SKM-1 (cell line): Measurements from ENCODE around the gene XKR3.
A peak's percentile ranks its signal among the peaks of the same experiment; 100 is the strongest.
"Not testable (repeated sequence)": the region's sequence is repeated elsewhere in the genome, so short reads cannot be mapped to it uniquely, and the experiment has no call there.

ENCODE experiments used
- DNase-seq: peaks from one replicate; lab custom pipeline; 2025; ENCODE audit not compliant: unreplicated experiment; lab: John Stamatoyannopoulos, UW

Gene XKR3

DNA sequence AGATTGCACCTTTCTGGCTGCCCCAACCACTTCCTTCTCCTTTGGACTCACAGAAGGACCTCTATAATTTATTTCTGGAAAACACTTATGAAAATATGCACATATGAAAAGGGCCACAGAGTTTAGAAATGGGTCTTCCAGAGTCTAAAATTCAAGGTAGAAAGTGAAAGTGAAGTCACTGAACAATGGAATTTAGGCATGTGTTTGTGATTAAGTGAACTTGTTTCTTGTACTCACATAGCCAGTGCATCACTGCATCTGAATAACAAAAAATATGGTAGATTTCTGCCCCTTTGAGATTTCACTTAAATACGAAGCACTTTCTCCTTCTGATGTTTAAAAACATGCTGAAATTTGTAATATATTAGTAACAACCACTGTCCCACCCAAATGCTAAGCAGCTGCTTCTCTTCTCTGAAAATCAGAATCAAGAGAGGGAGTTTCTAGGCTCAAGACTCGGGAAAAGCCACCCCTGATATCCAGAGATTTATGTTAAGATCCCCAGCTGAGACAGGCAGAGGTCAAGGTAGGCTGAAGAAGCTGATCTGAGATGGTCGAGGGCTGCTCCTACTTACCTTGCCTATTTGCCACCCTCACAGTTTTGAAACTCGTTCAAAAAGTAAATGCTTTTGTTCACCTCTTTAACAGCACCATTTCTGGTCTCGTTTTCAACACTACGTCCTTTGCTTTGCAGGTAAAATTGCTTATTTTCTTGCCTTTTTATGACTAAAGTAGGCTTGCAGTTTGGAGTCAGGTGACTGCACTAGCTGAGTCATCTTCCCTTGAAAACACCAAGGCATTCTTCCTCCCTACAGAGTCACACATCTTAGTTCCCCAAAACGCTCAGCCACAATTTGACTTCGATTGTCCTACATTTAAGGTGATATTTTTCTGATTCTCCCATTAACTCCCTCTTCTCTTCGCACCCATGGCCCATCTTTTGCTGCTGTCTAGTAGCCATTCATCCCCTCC, at the start of gene XKR3:
XKR3 (minus strand) TSS at position 696 of the 972 bp plus-strand sequence. CDS start 17,338 bp downstream, outside the sequence.
- peak; percentile 78 for DNase-seq

DNA sequence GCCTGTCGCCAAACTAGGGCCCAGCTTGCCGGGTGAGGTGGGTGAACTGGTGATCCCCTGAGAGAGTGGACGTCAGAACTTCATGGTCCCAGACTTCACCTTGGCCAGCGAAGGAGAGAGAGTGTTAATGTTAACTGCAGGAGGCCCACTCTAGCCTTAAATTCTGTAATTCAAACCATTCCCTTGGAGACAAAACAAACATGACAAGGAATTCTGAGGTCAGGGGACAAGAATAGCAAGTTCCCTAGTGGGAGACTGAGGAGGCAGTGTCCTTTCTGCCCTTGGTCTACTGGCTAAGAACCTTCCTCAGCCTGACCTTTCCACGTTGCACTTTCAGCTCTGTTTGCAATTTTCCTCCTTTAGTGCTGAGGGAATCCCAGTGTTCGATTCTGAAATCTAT, 44.4 kb upstream of the XKR3 start:
- DNase-seq, result not testable (repeated sequence)

DNA sequence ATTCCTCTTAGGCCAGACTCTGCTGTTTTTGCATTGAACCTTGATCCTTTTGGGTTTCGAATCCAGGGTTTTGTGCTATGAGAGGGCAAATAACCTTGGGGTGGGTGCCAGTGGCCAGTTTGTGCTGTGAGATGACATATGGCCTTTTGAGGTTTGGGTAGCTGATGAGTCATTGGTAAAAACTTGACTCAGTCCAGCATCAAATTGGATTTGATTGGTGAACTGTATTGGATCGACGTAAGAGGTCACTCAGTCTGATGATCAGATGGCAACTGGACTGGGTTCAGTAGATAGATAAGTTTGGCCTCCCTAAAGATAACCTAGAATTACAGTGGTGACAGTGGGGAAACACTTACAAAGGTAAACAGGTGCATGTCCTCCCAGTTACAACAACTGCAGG, 41.0 kb upstream of the XKR3 start:
- DNase-seq, result no peak

DNA sequence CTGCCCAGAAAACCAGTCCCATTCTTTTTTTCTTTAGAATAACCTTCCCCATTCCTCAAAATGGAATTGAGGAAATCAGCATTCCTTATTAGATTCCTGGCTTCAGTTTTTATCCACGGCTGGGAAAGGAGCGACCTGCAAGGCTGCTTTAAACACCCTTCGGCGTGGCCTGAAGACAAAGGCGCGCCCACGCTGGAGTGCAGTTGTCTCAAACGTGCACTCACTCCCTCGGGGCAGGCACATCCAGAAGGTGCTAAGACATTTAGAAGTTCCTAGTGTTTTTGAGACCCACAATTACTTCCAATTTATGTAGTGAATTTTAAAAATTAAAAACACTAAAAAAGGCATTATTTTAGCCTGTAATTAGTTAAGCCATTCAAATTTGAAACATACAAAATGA, 31.6 kb upstream of the XKR3 start:
- DNase-seq, result not testable (repeated sequence)

DNA sequence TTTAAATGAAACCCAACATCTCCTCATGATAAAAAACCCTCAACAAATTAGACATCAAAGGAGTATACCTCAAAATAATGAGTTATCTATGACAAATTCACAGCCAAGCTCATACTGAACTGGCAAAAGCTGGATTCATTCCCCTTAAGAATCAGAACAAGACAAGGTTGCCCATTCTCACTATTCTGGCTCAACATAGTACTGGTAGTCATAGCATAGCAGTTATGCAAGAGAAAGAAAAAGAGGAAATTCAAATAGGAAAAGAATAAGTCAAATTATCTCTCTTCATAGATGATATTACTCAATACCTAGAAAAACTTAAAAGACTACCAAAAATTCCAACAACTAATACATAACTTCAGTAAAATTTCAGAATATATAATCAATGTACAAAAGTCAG, 29.4 kb upstream of the XKR3 start:
- peak; percentile 51 for DNase-seq

DNA sequence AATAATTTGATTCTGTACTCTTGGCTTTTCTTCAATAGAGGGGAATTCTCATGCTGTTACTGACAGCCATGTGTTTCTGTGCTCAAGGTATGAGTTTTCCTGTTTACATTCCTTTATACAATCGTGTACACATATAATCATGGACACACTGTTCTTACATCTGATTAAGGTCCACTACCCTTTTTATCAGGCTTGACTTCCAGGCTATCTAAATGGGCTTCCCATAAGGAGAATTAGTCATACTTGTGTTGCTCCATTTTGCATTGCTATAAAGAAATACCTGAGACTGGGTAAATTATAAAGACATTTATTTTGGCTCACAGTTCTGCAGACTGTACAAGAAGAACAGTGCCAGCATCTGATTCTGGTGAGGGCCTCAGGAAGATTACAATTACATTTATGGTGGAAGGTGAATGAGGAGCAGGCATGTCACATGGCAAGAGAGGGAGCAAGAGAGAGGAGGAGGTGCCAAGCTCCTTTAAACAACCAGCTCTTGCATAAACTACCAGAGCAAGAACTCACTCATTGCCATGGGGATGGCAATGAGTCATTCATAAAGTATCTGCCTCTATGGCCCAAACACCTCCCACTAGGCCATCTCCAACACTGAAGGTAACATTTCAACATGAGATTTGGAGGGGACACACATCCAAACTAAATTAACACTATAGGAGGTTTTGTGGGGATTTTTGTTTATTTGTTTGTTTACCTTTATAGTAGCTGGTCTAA, 26.2 kb upstream of the XKR3 start:
- not testable (repeated sequence) for DNase-seq

DNA sequence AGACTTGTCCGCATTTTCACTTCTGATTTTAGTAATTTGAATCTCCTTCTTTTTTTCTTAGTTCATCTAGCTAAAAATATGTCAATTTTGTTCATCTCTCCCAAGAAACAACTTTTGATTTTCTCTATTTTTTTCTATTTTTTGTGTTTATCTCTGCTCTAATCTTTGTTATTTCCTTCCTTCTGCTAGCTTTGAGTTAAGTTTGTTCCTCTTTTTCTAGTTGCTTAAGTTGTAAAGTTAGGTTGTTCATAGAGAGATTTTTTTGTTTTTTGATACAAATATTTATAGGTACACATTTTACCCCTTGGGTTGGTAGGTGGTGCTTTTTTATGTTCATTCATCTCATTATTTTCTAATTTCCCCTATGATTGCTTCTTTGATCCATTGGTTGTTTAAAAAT, 22.1 kb upstream of the XKR3 start:
- no peak for DNase-seq

DNA sequence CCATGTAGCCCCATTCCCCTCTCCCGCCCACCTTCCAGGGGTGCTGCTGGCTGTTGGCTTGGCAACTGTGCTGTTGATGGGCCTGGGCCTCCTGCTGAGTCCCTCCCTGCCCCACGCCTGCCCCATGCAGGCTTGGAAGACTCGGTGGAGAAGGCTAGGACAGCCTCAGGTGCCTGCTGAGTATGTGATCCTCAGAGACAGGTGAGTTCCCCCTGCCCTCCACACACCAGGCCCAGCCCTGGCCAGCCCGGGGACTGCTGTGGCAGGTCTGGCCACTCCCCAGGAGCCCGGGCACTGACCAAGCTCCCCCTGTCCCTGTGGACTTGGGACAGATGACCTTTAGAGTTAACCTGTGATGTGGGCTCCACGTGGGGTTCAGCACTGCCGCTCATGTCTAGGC, 20.7 kb upstream of the XKR3 start:
- no peak for DNase-seq

DNA sequence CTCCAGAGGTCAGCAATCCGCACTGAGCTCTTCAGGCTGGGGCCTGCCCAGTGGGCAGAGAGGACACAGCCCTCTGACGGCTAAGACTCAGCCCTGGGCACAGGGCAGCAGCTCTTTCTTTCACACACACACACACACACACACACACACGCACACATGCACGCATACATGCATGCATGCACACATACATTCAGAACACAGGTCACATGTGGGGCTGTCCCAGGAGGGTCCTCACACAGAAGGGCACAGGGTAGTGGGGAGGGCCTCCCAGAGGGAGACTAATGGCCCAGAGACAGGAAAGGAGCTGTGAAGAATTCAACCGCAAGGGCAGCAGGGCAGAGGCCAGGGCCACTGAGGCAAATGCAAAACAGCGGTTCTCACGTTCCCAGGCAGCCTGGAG, 20.3 kb upstream of the XKR3 start:
- DNase-seq, result no peak

DNA sequence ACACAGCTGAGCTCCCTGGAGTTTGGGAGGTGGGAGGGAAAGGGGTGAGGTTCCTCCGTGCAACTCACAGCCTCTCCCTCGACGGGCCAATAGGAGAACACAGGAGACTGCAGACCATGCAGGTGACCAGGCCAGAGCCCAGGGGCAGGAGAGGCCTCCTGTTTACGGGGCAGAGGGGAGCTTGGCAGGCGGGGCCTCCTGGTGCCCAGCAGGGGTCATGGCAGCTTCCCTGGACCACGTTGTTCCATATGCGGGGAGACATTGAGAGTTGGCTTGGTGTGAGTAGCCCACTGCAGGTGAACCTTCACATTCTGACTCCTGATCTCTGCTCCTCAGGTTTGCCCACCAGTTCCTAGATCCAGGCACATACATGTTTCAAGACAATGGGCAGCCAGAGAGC, 19.3 kb upstream of the XKR3 start:
- no peak for DNase-seq

DNA sequence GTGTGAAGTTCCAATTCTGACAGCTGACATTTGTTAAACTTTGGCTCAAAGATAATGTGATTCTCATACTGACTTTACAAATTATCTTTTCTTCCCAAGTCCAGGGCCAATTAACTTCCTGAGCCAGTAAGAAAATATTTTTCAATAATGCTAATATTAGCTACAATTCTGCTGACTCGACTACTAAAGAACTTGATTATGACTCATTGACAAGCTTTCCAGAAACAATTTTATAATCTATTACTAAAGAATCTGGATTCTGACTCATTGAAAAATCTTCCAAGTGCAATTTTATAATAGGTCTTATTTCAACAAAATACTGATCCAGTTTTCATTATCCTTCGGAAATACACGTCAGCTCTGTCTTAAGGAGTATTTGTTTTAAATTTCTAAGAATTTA, 12.9 kb upstream of the XKR3 start:
- DNase-seq, result no peak

DNA sequence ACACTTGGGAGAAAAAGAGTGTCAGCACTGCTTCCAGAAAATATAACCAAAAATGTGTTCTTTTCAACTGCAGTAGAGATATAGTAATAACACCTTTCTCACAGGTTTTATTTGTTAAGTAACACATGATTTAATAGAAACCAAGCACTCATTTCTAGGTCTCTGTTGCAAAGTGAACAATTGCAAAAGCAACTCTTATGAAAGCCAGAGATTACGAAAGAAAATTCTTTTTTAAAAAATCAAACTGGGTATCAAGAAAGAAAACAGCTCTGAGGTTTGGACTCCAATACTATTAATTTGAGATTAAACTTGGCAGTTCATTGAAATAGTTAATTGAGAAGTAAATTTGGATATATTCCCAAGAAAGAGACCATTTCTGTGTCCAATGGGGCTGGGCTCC, 9.8 kb upstream of the XKR3 start:
- DNase-seq, result no peak

DNA sequence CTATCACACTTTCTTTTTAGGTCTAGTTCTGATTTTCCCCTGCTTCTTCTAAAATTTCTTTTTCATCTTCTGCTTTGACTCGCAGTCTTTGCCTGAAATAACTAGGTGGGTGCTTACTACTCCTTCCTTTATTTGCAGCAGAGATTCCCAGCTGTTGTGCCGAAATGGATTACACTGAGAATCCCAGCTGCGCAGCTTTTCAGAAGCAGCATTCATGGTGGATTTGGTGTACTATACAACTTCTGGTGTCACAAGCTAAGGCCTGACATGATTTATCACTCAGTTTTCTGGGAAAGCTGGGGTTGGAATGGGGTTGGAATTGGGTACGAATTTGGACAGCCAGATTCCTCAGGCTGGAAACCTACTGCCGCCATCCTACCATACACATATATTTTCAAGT, 6.0 kb upstream of the XKR3 start:
- no peak for DNase-seq

DNA sequence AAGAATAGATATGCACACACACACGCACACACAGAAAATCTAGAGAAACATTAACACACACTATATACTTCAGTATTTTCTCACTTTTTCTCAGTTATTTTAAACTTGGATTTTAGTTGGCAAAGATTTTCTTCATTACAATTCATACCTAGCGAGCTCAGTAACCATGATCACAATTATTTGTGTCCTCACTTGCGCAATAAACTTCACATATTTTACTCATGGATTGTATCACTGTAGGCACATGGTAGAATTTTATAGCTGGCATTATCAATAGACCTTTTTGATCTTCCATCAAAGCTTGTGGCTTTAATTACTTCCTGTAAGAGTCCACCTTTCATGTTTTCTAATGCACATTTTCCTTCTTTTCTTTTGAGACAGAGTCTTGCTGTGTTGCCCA, 4.8 kb upstream of the XKR3 start:
- DNase-seq, result no peak

DNA sequence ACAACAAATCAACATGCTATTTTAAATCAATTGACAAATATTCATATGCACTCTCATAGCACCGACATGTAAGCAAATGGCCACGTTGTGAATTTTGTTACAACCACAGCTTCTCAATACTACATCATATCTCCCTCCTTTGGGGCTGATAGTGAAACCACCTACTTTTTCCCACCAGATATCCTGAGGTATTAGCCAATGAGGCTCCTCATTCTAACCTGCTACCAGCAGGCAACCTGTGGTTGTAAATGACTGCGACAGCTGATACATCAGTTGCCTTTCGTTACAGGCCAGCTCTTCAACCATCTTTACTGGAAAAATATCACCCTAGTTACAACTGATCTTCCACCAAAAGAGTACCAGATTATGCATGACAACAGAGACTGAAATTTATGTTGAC, 3.7 kb upstream of the XKR3 start:
- DNase-seq, result no peak

DNA sequence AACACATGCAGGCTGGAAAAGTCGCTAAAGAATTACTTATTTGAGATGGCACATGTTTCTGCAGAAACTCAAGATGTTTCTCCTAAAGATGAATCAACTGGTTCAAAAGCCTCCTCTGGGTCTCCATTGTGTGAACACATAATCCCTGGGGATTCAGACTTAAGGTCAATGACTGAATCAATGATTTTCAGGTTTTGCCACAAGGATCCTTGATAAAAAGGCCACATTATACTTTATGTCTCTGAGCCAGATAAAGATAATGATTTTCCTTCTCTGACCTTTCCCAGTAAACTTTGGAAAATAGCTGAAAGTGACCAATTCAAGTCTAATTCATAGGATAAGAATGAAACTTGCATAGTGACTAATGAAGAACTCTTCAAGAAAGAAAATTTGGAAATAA, 2.3 kb upstream of the XKR3 start:
- no peak for DNase-seq

DNA sequence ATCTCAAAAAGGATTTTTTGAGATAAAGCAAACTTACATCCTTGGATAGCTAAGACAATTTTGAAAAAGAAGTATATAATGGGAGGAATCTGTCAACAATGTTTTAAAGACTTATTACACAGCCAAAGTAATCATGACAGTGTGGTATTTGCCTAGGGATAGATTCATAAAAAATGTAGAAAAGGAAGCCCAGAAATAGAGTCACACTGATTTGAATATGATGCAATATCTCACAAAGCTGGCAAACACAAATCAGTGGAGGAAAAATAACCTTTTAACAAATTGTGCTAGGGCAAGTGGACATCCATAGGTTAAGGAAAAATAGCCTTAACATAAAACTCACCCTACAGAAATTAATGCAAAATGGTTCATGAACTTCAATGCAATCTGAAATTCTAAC, 6.0 kb downstream of the XKR3 start:
- no peak for DNase-seq

DNA sequence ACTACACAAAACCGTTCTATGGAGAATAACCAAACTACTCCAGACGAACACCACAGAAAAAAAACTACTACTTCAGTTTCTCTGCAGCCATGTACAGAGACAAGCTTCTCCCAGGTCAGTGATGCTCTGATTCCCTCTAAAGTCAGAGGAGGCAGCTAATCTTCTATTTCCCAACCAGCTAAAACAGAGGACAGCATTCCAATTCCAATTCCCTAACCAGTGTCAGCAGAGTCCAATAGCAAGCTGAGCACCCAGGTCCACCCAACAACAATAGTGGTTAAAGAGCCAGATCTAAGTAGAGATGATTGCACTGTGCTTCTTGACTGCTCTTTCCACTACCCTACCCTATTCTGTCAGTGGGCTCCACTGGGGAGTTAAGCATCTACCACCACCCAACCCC, 6.7 kb downstream of the XKR3 start:
- no peak for DNase-seq

DNA sequence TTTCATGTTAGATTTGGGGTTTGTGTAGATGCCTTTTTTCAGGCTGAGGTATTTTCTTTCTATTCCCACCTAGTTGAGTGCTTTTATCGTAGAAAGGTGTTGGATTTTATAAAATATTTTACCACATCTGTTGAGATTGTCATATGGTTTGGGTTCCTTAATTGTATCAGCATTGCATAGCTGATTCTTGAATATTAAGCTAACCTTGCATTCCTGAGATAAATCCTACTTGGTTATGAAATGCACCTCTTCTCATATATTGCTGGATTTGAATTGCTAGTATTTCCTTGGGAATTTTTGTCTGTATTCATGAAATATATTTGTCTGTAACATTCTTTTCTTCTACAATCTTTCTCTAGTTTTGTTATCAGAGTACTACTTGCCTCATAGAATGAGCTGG, 10.1 kb downstream of the XKR3 start:
- DNase-seq, result no peak

DNA sequence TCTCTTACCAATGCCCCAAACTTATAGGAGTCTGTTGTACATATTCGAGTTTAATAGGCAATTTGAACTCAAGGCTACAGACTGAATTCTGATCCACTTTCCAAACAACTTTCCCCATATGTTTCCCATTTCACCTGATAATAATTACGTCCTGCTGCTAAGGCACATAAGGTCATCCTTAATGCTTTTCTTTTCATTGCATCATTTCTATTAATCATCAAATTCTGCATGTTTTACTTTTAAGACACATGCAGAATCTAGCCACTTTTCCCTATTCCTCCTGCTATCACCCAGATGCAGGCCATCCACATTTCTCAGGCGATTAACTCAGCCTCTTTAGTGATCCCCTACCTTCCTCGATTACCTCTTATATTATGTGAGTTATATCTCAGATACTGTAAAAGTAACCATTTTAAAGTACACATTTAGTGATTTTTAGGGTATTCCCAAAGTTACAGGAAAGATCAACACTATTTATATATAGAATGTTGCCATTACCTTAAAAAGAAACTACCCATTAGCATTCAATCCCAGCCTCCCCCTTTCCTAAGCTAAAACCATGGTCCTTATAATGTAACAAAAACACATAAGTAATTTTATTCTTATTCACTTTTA, 14.9 kb downstream of the XKR3 start:
- no peak for DNase-seq

DNA sequence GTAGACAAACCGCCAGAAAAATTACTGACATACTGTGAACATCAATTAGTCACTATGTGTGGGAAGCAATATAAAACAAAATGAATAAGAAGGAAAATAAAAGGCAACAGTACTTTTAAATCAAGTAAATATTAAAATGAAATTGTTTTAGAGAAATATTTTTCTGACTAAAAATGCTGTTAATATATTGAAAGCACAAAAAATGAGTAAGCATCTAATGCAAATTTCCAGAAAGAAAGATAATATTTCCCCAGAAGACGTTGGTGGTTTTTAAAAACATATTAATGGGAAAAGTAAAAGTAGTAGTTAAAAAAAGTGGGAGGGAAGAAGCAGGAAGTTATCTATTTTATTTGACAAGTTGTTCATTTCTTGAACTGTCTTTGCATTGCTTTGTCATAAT, 16.5 kb downstream of the XKR3 start:
- DNase-seq, result no peak

DNA sequence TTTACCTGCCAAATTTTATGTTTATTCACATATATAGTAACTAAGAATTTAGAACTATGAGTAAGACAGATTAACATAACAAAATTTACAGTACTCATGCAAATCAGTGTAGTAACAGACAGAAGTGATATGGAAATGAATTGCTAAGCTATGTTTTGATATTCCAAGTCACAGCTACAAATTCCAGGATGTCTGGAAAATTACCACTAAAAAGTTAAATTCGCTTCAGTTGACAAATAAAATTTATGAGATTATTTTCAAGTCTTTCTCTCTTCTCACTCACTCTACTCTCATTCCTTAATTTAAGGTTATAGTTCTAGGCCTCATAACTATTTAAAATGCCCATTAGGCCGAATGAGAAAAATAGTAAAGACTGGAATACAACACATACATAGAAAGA, 18.1 kb downstream of the XKR3 start:
- DNase-seq, result no peak
